Prostate gland (tissue), 2 donors: ENCODE measurements around the gene DYNC1H1.

Source experiments
- CTCF ChIP-seq, 4 experiments: fragments of 200-600 bp in 2 of 4; fragments of 450-650 bp in 2 of 4; sonication (generic) in 2 of 4; IDR thresholded peaks; 1 replicate in 3 of 4; 2 replicates in 1 of 4; pipeline ENCODE4 v1.5.1; 2016 to 2019; ENCODE audit warnings: antibody characterized with exemption in 4 of 4, mild to moderate bottlenecking in 2 of 4, moderate library complexity in 2 of 4
- POLR2A ChIP-seq: fragments of 450-650 bp; IDR thresholded peaks from one replicate; pipeline ENCODE4 v1.6.1; 2016; ENCODE audit warnings: antibody characterized with exemption, mild to moderate bottlenecking
- POLR2AphosphoS5 ChIP-seq: sonication (generic); formaldehyde crosslinking; IDR thresholded peaks from one replicate; pipeline ENCODE4 v1.6.1; 2017; ENCODE audit warnings: antibody characterized with exemption

GRCh38 chr14:102071283-102071998, 107.1 kb downstream of the DYNC1H1 start:
- TF ChIP-seq POLR2A, result no peak
- no peak for TF ChIP-seq CTCF (IDR thresholded peaks at IDR 0.05)
- peak; percentile 32 for TF ChIP-seq POLR2AphosphoS5
